Smooth muscle cell (in vitro differentiated cells): ENCODE results near the gene FAIM2. TPM values are rescaled to one million over a fixed set of nuclear protein-coding genes. Genes with fewer than 3 reads are reported as not detected.

Experiments used
- DNase-seq: peaks from one replicate; lab custom pipeline; 2025; ENCODE audit not compliant: unreplicated experiment; lab: John Stamatoyannopoulos, UW
- H2AFZ ChIP-seq: fragments of 200-600 bp; sonication (generic); 2 replicates; pipeline ENCODE4 v1.6.0; 2016; ENCODE audit warnings: antibody characterized with exemption, low read depth, mild to moderate bottlenecking
- H3F3A ChIP-seq: fragments of 200-600 bp; sonication (generic); 2 replicates; pipeline ENCODE4 v1.6.0; 2017; ENCODE audit warnings: antibody characterized with exemption, low read depth
- H3K27ac ChIP-seq: fragments of 200-600 bp; sonication (generic); 2 replicates; pipeline ENCODE4 v1.5.1; 2016; ENCODE audit warnings: low read depth, mild to moderate bottlenecking
- H3K27me3 ChIP-seq: fragments of 200-600 bp; sonication (generic); 2 replicates; pipeline ENCODE4 v1.6.1; 2016; ENCODE audit warnings: low read depth, mild to moderate bottlenecking
- H3K36me3 ChIP-seq: fragments of 200-600 bp; sonication (generic); 2 replicates; pipeline ENCODE4 v1.5.1; 2016; ENCODE audit warnings: low read depth
- H3K4me1 ChIP-seq: fragments of 200-600 bp; sonication (generic); 2 replicates; pipeline ENCODE4 v1.5.1; 2016; ENCODE audit warnings: low read depth
- H3K4me2 ChIP-seq: fragments of 200-600 bp; sonication (generic); 2 replicates; pipeline ENCODE4 v1.6.0; 2016; ENCODE audit warnings: mild to moderate bottlenecking
- H3K4me3 ChIP-seq: fragments of 200-600 bp; sonication (generic); 2 replicates; pipeline ENCODE4 v1.5.1; 2016; ENCODE audit warnings: mild to moderate bottlenecking
- H3K79me2 ChIP-seq: fragments of 200-600 bp; sonication (generic); 2 replicates; pipeline ENCODE4 v1.6.0; 2016; ENCODE audit warnings: low read depth, mild to moderate bottlenecking
- H3K9ac ChIP-seq: fragments of 200-600 bp; sonication (generic); 2 replicates; pipeline ENCODE4 v1.6.0; 2016; ENCODE audit warnings: low read depth
- H3K9me3 ChIP-seq: fragments of 200-600 bp; sonication (generic); replicated peaks from 2 replicates; pipeline ENCODE4 v1.5.1; 2016; ENCODE audit warnings: low read depth
- H4K20me1 ChIP-seq: fragments of 200-600 bp; sonication (generic); 2 replicates; pipeline ENCODE4 v1.6.0; 2016; ENCODE audit warnings: low read depth
- CTCF ChIP-seq: fragments of 200-600 bp; sonication (generic); IDR thresholded peaks from 2 replicates; pipeline ENCODE4 v1.5.1; 2017; ENCODE audit warnings: borderline replicate concordance, mild to moderate bottlenecking, antibody characterized with exemption; ENCODE audit not compliant: insufficient read depth, poor library complexity, severe bottlenecking
- WGBS: methylation state at CpG from one replicate; pipeline ENCODE4 v1.1.7; 2016; ENCODE audit warnings: low lambda C conversion rate; 5-methylcytosine and 5-hydroxymethylcytosine counted together
- polyA plus RNA-seq: library from polyadenylated mRNA; unstranded; fragments of >200 nt; fragmentation: Nextera tagmentation; extraction: Ambion mirVana; gene quantifications from 2 replicates; pipeline ENCODE4 v1.2.1, GENCODE V29; 2016
- total RNA-seq: library from RNA; depleted of rRNA; stranded (reverse); fragments of >200 nt; gene quantifications from 2 replicates; pipeline ENCODE4 v1.2.3, GENCODE V29; 2014

FAIM2 gene
- total and polyA plus RNA-seq, 2 experiments from 2014 or later: 0.67 to 1.2 TPM

- no peaks in the 10 kb centered on the region for H3K36me3 ChIP-seq
- no peak overlapping the region for H2AFZ ChIP-seq
- no peaks in the 10 kb centered on the region for H3K27me3 ChIP-seq
- DNase-seq: no peak
- H3K4me1 ChIP-seq: peaks cover 4% of the 10 kb centered on the region
- no peaks in the 10 kb centered on the region for H3K9me3 ChIP-seq
- H3K4me3 ChIP-seq: no peak overlapping the region
- H3K79me2 ChIP-seq: no peaks in the 10 kb centered on the region
- H3K4me2 ChIP-seq: no peak overlapping the region
- no peaks in the 10 kb centered on the region for H3F3A ChIP-seq
- 93% methylated on average over 13 of the region's 13 CpGs for WGBS
- H4K20me1 ChIP-seq: no peaks in the 10 kb centered on the region
- no peak overlapping the region for H3K27ac ChIP-seq
- no peak for TF ChIP-seq CTCF
- H3K9ac ChIP-seq: no peak overlapping the region
Measured at GRCh38 chr12:49941556-49942511, 38.1 kb upstream of the FAIM2 start.

GRCh38 chr12:49939707-49940106, 36.0 kb upstream of the FAIM2 start:
- Histone ChIP-seq H3K79me2 (no peaks in the 10 kb centered on the region), H3K4me1 (no peaks in the 10 kb centered on the region), H3K9ac (no peak overlapping the region), H4K20me1 (no peaks in the 10 kb centered on the region), H3F3A (no peaks in the 10 kb centered on the region), H3K27me3 (no peaks in the 10 kb centered on the region), H3K9me3 (no peaks in the 10 kb centered on the region), H3K4me2 (no peak overlapping the region), H3K36me3 (no peaks in the 10 kb centered on the region), H3K27ac (no peak overlapping the region), H2AFZ (no peak overlapping the region), H3K4me3 (no peak overlapping the region)
- DNase-seq: no peak
- TF ChIP-seq CTCF: no peak
- 100% methylated on average over 1 of the region's 1 CpG for WGBS

GRCh38 chr12:49939307-49939706, 35.6 kb upstream of the FAIM2 start:
- no peak for TF ChIP-seq CTCF
- H3K4me3 ChIP-seq: no peak overlapping the region
- H3K27me3 ChIP-seq: no peaks in the 10 kb centered on the region
- H3K36me3 ChIP-seq: no peaks in the 10 kb centered on the region
- H2AFZ ChIP-seq: no peak overlapping the region
- H3K4me1 ChIP-seq: no peaks in the 10 kb centered on the region
- no peaks in the 10 kb centered on the region for H4K20me1 ChIP-seq
- H3K27ac ChIP-seq: no peak overlapping the region
- H3K9ac ChIP-seq: no peak overlapping the region
- DNase-seq: no peak
- H3F3A ChIP-seq: no peaks in the 10 kb centered on the region
- H3K79me2 ChIP-seq: no peaks in the 10 kb centered on the region
- no peaks in the 10 kb centered on the region for H3K9me3 ChIP-seq
- H3K4me2 ChIP-seq: no peak overlapping the region
